NCI-H1417 treated with DMSO at 0.1 percent for 48 hours (cell line): ENCODE data around the gene IGFN1.
A peak's percentile ranks its signal among the peaks of the same experiment; 100 is the strongest.
"Not testable (repeated sequence)": the region's sequence is repeated elsewhere in the genome, so short reads cannot be mapped to it uniquely, and the experiment has no call there.

ENCODE experiments used
- DNase-seq: peaks from one replicate; lab custom pipeline; 2025; lab: John Stamatoyannopoulos, UW

The IGFN1 gene

GRCh38 chr1:201190624-201191051 lies at the start of gene IGFN1:
IGFN1 (plus strand) TSS chr1:201190824; CDS start chr1:201193294, 2,470 bp downstream.
- DNase-seq, result peak; percentile 4

- no peak for DNase-seq
Observed at GRCh38 chr1:201140941-201141260, 49.7 kb upstream of the IGFN1 start.

- DNase-seq, result no peak
Observed at GRCh38 chr1:201141418-201141817, 49.2 kb upstream of the IGFN1 start.

- DNase-seq, result no peak
Observed at GRCh38 chr1:201142011-201142848, 48.4 kb upstream of the IGFN1 start.

- DNase-seq, result no peak
Observed at GRCh38 chr1:201142849-201143725, 47.5 kb upstream of the IGFN1 start.

GRCh38 chr1:201143726-201144635 lies 46.6 kb upstream of the IGFN1 start:
- DNase-seq, result no peak

- no peak for DNase-seq
Observed at GRCh38 chr1:201144701-201145100, 45.9 kb upstream of the IGFN1 start.

- DNase-seq, result no peak
Observed at GRCh38 chr1:201145132-201145531, 45.5 kb upstream of the IGFN1 start.

GRCh38 chr1:201145816-201146215 lies 44.8 kb upstream of the IGFN1 start:
- no peak for DNase-seq

GRCh38 chr1:201146626-201147390 lies 43.8 kb upstream of the IGFN1 start:
- DNase-seq, result no peak

- no peak for DNase-seq
Observed at GRCh38 chr1:201147396-201148015, 43.1 kb upstream of the IGFN1 start.

GRCh38 chr1:201149400-201149799 lies 41.2 kb upstream of the IGFN1 start:
- no peak for DNase-seq

- no peak for DNase-seq
Observed at GRCh38 chr1:201153474-201154388, 36.9 kb upstream of the IGFN1 start.

- DNase-seq, result peak; percentile 68
Observed at GRCh38 chr1:201154389-201155165, 36.0 kb upstream of the IGFN1 start, which contains the start of gene TMEM9. TMEM9 (minus strand) TSS chr1:201154474; CDS start chr1:201153923, 551 bp downstream.

- DNase-seq, result no peak
Observed at GRCh38 chr1:201155354-201155753, 35.3 kb upstream of the IGFN1 start.

- DNase-seq, result no peak
Observed at GRCh38 chr1:201156346-201156745, 34.3 kb upstream of the IGFN1 start.

GRCh38 chr1:201156819-201157218 lies 33.8 kb upstream of the IGFN1 start:
- DNase-seq, result no peak

GRCh38 chr1:201157949-201158348 lies 32.7 kb upstream of the IGFN1 start:
- DNase-seq, result no peak

- not testable (repeated sequence) for DNase-seq
Observed at GRCh38 chr1:201163036-201163435, 27.6 kb upstream of the IGFN1 start.
